ENCODE data around the gene TRIML1. TPM values are rescaled to one million over a fixed set of nuclear protein-coding genes. Genes with fewer than 3 reads are reported as not detected.

TRIML1 gene, protein sequence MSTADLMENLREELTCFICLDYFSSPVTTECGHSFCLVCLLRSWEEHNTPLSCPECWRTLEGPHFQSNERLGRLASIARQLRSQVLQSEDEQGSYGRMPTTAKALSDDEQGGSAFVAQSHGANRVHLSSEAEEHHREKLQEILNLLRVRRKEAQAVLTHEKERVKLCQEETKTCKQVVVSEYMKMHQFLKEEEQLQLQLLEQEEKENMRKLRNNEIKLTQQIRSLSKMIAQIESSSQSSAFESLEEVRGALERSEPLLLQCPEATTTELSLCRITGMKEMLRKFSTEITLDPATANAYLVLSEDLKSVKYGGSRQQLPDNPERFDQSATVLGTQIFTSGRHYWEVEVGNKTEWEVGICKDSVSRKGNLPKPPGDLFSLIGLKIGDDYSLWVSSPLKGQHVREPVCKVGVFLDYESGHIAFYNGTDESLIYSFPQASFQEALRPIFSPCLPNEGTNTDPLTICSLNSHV
- 2.4 and 2.8 TPM in 2 replicates for polyA plus RNA-seq (2013)

GRCh38 chr4:188139141-188139540 is at the start of gene TRIML1:
TRIML1 (plus strand) TSS chr4:188139441; CDS start chr4:188139559, 118 bp downstream.
- Histone ChIP-seq H2BK5ac (ENCODE audit: low read depth, low read length, poor library complexity) (no peak within 1 kb of the TSS), H3K27ac (ENCODE audit: low read depth, low read length) (no peak within 1 kb of the TSS), H3K4ac (ENCODE audit: low read depth, low read length) (no peak within 1 kb of the TSS), H4K91ac (ENCODE audit: low read depth, low read length) (no peak within 1 kb of the TSS), H4K8ac (ENCODE audit: low read depth, low read length) (no peak within 1 kb of the TSS), H2AFZ (ENCODE audit: insufficient read depth, low read length, poor library complexity) (no peak within 1 kb of the TSS), H3K14ac (ENCODE audit: low read length) (no peak within 1 kb of the TSS), H3K9ac (ENCODE audit: low read length) (no peak within 1 kb of the TSS), H2BK120ac (ENCODE audit: insufficient read depth, low read length, poor library complexity) (no peak within 1 kb of the TSS), H2AK5ac (ENCODE audit: low read length) (peak within 1 kb of the TSS; percentile 53), H3K4me3 (ENCODE audit: low read depth, low read length) (no peak within 1 kb of the TSS), H3K4me2 (ENCODE audit: low read length) (no peak within 1 kb of the TSS), H2BK12ac (ENCODE audit: low read length) (no peak within 1 kb of the TSS), H3K36me3 (ENCODE audit: control insufficient read depth in 1 of 2, insufficient read depth in 2 of 2, low read length in 2 of 2) (no peaks in the 10 kb centered on the region), H3K9me3 (ENCODE audit: insufficient read depth, low read depth, low read length) (peaks cover 2% of the 10 kb centered on the region), H3K18ac (ENCODE audit: low read length) (no peak within 1 kb of the TSS), H3K27me3 (ENCODE audit: insufficient read depth, low read length) (no peaks in the 10 kb centered on the region), H3K79me2 (ENCODE audit: control insufficient read depth, insufficient read depth, low read length, poor library complexity) (no peaks in the 10 kb centered on the region), H3K4me1 (ENCODE audit: control insufficient read depth in 1 of 2, insufficient read depth in 2 of 2, low read length in 2 of 2) (peaks cover 6 to 12% of the 10 kb centered on the region in 2 experiments), H4K12ac (ENCODE audit: low read depth, low read length) (no peak within 1 kb of the TSS), H3K79me1 (ENCODE audit: low read length) (no peaks in the 10 kb centered on the region), H3K23ac (ENCODE audit: low read length) (no peak within 1 kb of the TSS)
- WGBS (ENCODE audit: extremely low coverage, insufficient coverage, insufficient read length): no CpG with 5 or more reads among the region's 3 CpGs
- DNase-seq: no peak

DNA sequence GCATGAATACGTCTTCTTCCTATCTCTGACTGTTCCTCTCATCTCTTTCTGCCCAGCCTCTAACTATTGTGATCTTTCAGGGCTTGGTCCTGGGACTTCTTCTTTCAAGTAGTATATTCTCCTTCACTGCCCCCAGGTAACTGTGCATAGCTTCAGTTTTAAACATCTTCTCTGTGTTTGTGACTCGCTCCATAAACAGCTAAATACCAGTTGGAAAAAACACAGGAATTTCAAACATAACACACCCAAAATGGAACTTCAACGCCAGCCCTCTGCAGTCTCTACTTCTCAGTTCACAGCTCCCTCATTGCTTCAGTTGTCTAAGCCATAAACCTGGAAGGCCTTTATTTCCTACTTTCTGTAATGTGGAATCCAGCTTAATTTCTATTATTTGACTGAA is 46.4 kb upstream of the TRIML1 start:
- no CpG with 5 or more reads among the region's 3 CpGs for WGBS (ENCODE audit: extremely low coverage, insufficient coverage, insufficient read length)
- Histone ChIP-seq H3K14ac (ENCODE audit: low read length) (no peak overlapping the region), H3K4me2 (ENCODE audit: low read length) (no peak overlapping the region), H2BK12ac (ENCODE audit: low read length) (no peak overlapping the region), H3K23ac (ENCODE audit: low read length) (no peak overlapping the region), H3K9me3 (ENCODE audit: insufficient read depth, low read depth, low read length) (no peaks in the 10 kb centered on the region), H3K27ac (ENCODE audit: low read depth, low read length) (peak overlapping the region; percentile 72), H2BK120ac (ENCODE audit: insufficient read depth, low read length, poor library complexity) (no peak overlapping the region), H4K91ac (ENCODE audit: low read depth, low read length) (no peak overlapping the region), H2BK5ac (ENCODE audit: low read depth, low read length, poor library complexity) (peak overlapping the region; percentile 34), H3K36me3 (ENCODE audit: control insufficient read depth in 1 of 2, insufficient read depth in 2 of 2, low read length in 2 of 2) (peaks cover 20 to 22% of the 10 kb centered on the region in 2 experiments), H3K4me1 (ENCODE audit: control insufficient read depth in 1 of 2, insufficient read depth in 2 of 2, low read length in 2 of 2) (peaks cover 4 to 7% of the 10 kb centered on the region in 2 experiments), H3K4ac (ENCODE audit: low read depth, low read length) (no peak overlapping the region), H2AFZ (ENCODE audit: insufficient read depth, low read length, poor library complexity) (no peak overlapping the region), H3K79me2 (ENCODE audit: control insufficient read depth, insufficient read depth, low read length, poor library complexity) (peaks cover 2% of the 10 kb centered on the region), H4K8ac (ENCODE audit: low read depth, low read length) (no peak overlapping the region), H3K9ac (ENCODE audit: low read length) (no peak overlapping the region), H3K79me1 (ENCODE audit: low read length) (peaks cover 9% of the 10 kb centered on the region), H2AK5ac (ENCODE audit: low read length) (no peak overlapping the region), H3K27me3 (ENCODE audit: insufficient read depth, low read length) (no peaks in the 10 kb centered on the region), H4K12ac (ENCODE audit: low read depth, low read length) (no peak overlapping the region), H3K4me3 (ENCODE audit: low read depth, low read length) (no peak overlapping the region), H3K18ac (ENCODE audit: low read length) (no peak overlapping the region)
- DNase-seq: no peak

DNA sequence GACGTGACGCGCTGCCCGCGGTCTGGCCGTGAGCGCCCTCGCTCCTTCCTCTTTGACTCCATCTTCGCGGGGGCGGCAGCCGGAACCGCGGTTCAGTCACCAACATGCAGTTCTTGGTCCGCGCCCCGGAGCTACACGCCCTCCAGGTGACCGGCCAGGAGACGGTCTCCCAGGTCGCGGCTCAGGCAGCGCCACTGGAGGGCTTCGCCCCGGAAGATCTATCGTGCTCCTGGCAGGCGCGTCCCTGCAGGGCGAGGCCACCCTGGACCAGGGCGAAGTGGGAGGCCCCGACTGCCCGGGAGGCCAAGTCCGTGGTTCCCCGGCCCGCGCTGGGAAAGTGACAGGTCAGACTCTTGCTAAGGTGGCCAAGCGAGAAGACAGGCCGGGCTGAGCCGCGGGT is 32.8 kb upstream of the TRIML1 start:
- Histone ChIP-seq H3K27me3 (ENCODE audit: insufficient read depth, low read length) (no peaks in the 10 kb centered on the region), H3K9ac (ENCODE audit: low read length) (no peak overlapping the region), H3K9me3 (ENCODE audit: insufficient read depth, low read depth, low read length) (no peaks in the 10 kb centered on the region), H4K91ac (ENCODE audit: low read depth, low read length) (peak overlapping the region; percentile 62), H4K8ac (ENCODE audit: low read depth, low read length) (peak overlapping the region; percentile 61), H3K4me2 (ENCODE audit: low read length) (no peak overlapping the region), H2BK120ac (ENCODE audit: insufficient read depth, low read length, poor library complexity) (peak overlapping the region; percentile 91), H2AFZ (ENCODE audit: insufficient read depth, low read length, poor library complexity) (peak overlapping the region; percentile 4), H3K27ac (ENCODE audit: low read depth, low read length) (peak overlapping the region; percentile 15), H2BK12ac (ENCODE audit: low read length) (peak overlapping the region; percentile 99), H3K4me3 (ENCODE audit: low read depth, low read length) (no peak overlapping the region), H4K12ac (ENCODE audit: low read depth, low read length) (peak overlapping the region; percentile 65), H3K79me2 (ENCODE audit: control insufficient read depth, insufficient read depth, low read length, poor library complexity) (peaks cover 5% of the 10 kb centered on the region), H3K79me1 (ENCODE audit: low read length) (peaks cover 25% of the 10 kb centered on the region), H3K23ac (ENCODE audit: low read length) (no peak overlapping the region), H2BK5ac (ENCODE audit: low read depth, low read length, poor library complexity) (peak overlapping the region; percentile 68), H3K36me3 (ENCODE audit: control insufficient read depth in 1 of 2, insufficient read depth in 2 of 2, low read length in 2 of 2) (peaks cover 8 to 11% of the 10 kb centered on the region in 2 experiments), H3K4me1 (ENCODE audit: control insufficient read depth in 1 of 2, insufficient read depth in 2 of 2, low read length in 2 of 2) (peaks cover 12 to 13% of the 10 kb centered on the region in 2 experiments), H2AK5ac (ENCODE audit: low read length) (peak overlapping the region; percentile 60), H3K14ac (ENCODE audit: low read length) (peak overlapping the region; percentile 89), H3K4ac (ENCODE audit: low read depth, low read length) (peak overlapping the region; percentile 99), H3K18ac (ENCODE audit: low read length) (peak overlapping the region; percentile 87)
- WGBS (ENCODE audit: extremely low coverage, insufficient coverage, insufficient read length): no CpG with 5 or more reads among the region's 40 CpGs
- peak; percentile 39 to 54 for DNase-seq

GRCh38 chr4:188107931-188108843 is 31.1 kb upstream of the TRIML1 start:
- Histone ChIP-seq H3K36me3 (ENCODE audit: control insufficient read depth in 1 of 2, insufficient read depth in 2 of 2, low read length in 2 of 2) (peaks cover 6 to 8% of the 10 kb centered on the region in 2 experiments), H3K23ac (ENCODE audit: low read length) (no peak overlapping the region), H3K79me2 (ENCODE audit: control insufficient read depth, insufficient read depth, low read length, poor library complexity) (peaks cover 5% of the 10 kb centered on the region), H3K18ac (ENCODE audit: low read length) (no peak overlapping the region), H3K79me1 (ENCODE audit: low read length) (peaks cover 25% of the 10 kb centered on the region), H3K27me3 (ENCODE audit: insufficient read depth, low read length) (no peaks in the 10 kb centered on the region), H2AK5ac (ENCODE audit: low read length) (no peak overlapping the region), H3K9ac (ENCODE audit: low read length) (no peak overlapping the region), H4K8ac (ENCODE audit: low read depth, low read length) (peak overlapping the region; percentile 29), H4K12ac (ENCODE audit: low read depth, low read length) (no peak overlapping the region), H3K27ac (ENCODE audit: low read depth, low read length) (peak overlapping the region; percentile 85), H3K4me2 (ENCODE audit: low read length) (peak overlapping the region; percentile 63), H2BK5ac (ENCODE audit: low read depth, low read length, poor library complexity) (peak overlapping the region; percentile 54), H2BK12ac (ENCODE audit: low read length) (peak overlapping the region; percentile 56), H3K9me3 (ENCODE audit: insufficient read depth, low read depth, low read length) (no peaks in the 10 kb centered on the region), H3K4ac (ENCODE audit: low read depth, low read length) (no peak overlapping the region), H3K4me3 (ENCODE audit: low read depth, low read length) (no peak overlapping the region), H2AFZ (ENCODE audit: insufficient read depth, low read length, poor library complexity) (no peak overlapping the region), H4K91ac (ENCODE audit: low read depth, low read length) (peak overlapping the region; percentile 15), H2BK120ac (ENCODE audit: insufficient read depth, low read length, poor library complexity) (peak overlapping the region; percentile 72), H3K4me1 (ENCODE audit: control insufficient read depth in 1 of 2, insufficient read depth in 2 of 2, low read length in 2 of 2) (peaks cover 12 to 13% of the 10 kb centered on the region in 2 experiments), H3K14ac (ENCODE audit: low read length) (no peak overlapping the region)
- no CpG with 5 or more reads among the region's 10 CpGs for WGBS (ENCODE audit: extremely low coverage, insufficient coverage, insufficient read length)
- peak; percentile 71 to 91 for DNase-seq
